GM04503 (cell line): Measurements from ENCODE around the gene TTC36.
"Not testable (repeated sequence)": the region's sequence is repeated elsewhere in the genome, so short reads cannot be mapped to it uniquely, and the experiment has no call there.

Source experiments
- DNase-seq: peaks from one replicate; pipeline ENCODE4 v3.0.0-alpha.2; 2012; ENCODE audit warnings: low read depth

The TTC36 gene

GRCh38 chr11:118532091-118532490 lies 4.8 kb downstream of the TTC36 start:
- no peak for DNase-seq

GRCh38 chr11:118532852-118533768 lies 5.8 kb downstream of the TTC36 start:
- DNase-seq: no peak

- no peak for DNase-seq
Measured at GRCh38 chr11:118533769-118534729, 6.8 kb downstream of the TTC36 start.

GRCh38 chr11:118535261-118535660 lies 8.0 kb downstream of the TTC36 start:
- DNase-seq: no peak

- DNase-seq: no peak
Measured at GRCh38 chr11:118536726-118537125, 9.5 kb downstream of the TTC36 start.

- DNase-seq: no peak
Measured at GRCh38 chr11:118537409-118537980, 10.2 kb downstream of the TTC36 start.

GRCh38 chr11:118544010-118544646 lies 16.9 kb downstream of the TTC36 start:
- no peak for DNase-seq

GRCh38 chr11:118544647-118545010 lies 17.4 kb downstream of the TTC36 start:
- DNase-seq: no peak

GRCh38 chr11:118545533-118545932 lies 18.3 kb downstream of the TTC36 start:
- no peak for DNase-seq

GRCh38 chr11:118547132-118547531 lies 19.9 kb downstream of the TTC36 start:
- DNase-seq: no peak

- no peak for DNase-seq
Measured at GRCh38 chr11:118552341-118552740, 25.1 kb downstream of the TTC36 start.

GRCh38 chr11:118560806-118561205 lies 33.5 kb downstream of the TTC36 start:
- DNase-seq: no peak

GRCh38 chr11:118565051-118565450 lies 37.8 kb downstream of the TTC36 start:
- DNase-seq: no peak

GRCh38 chr11:118569670-118570069 lies 42.4 kb downstream of the TTC36 start:
- DNase-seq: no peak

GRCh38 chr11:118570787-118571186 lies 43.5 kb downstream of the TTC36 start:
- DNase-seq: no peak

GRCh38 chr11:118571701-118572060 lies 44.4 kb downstream of the TTC36 start:
- not testable (repeated sequence) for DNase-seq

- DNase-seq: no peak
Measured at GRCh38 chr11:118572061-118572980, 45.0 kb downstream of the TTC36 start, which contains the start of gene ARCN1. ARCN1 (plus strand) TSS chr11:118572409; CDS start chr11:118572548, 139 bp downstream.

- no peak for DNase-seq
Measured at GRCh38 chr11:118572981-118573550, 45.8 kb downstream of the TTC36 start.

- DNase-seq: no peak
Measured at GRCh38 chr11:118574636-118575035, 47.4 kb downstream of the TTC36 start.

GRCh38 chr11:118577995-118578394 lies 50.7 kb downstream of the TTC36 start:
- not testable (repeated sequence) for DNase-seq
